Skeletal muscle cell (primary cell): ENCODE data around the gene MYBPC3.
"Not testable (repeated sequence)": the region's sequence is repeated elsewhere in the genome, so short reads cannot be mapped to it uniquely, and the experiment has no call there.

Experiments used
- DNase-seq: peaks from one replicate; pipeline ENCODE4 v3.0.0-alpha.2; 2010; ENCODE audit warnings: low read depth
- H3K4me3 ChIP-seq: 2 replicates; pipeline ENCODE4 v1.5.1; 2011; ENCODE audit warnings: low read depth, mild to moderate bottlenecking, control low read depth, low read length, moderate library complexity

Gene MYBPC3

DNA sequence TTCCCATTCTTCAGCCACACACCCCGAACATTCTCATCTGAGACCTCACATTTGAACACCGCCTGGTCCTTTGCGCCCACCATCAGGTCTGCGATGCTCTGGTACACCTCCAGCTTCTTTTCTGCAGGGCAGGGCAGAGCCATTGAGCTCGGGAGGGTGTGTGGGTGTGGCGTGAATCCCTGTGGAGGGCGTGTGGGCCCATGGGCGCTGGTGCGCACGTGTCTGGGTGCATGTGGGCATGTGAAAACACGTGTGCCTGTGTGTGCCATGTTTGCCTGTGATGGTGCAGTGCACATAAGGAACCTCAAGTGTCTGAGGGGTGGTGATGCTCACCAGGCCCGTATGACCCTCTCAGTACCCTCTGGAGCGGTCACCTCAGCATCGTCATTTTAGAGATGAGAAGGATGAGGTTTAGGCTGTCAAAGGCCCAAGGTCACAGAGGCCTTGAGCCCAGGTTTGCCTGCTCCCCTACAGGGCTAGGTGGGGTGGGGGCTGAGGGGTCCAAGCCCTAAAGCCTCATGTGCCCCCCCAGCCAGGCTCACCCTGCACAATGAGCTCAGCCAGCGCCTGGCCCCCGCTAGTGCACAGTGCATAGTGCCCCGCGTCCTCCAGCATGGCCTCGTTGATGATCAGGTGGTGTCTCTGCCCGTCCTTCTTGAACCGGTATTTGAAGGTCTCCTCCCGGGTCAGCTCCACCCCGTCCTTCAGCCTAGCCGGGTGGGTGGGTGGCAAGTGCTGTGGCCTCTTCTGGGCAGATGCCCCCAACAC, 10.3 kb downstream of the MYBPC3 start:
- DNase-seq = no peak
- H3K4me3 ChIP-seq = no peak overlapping the region

DNA sequence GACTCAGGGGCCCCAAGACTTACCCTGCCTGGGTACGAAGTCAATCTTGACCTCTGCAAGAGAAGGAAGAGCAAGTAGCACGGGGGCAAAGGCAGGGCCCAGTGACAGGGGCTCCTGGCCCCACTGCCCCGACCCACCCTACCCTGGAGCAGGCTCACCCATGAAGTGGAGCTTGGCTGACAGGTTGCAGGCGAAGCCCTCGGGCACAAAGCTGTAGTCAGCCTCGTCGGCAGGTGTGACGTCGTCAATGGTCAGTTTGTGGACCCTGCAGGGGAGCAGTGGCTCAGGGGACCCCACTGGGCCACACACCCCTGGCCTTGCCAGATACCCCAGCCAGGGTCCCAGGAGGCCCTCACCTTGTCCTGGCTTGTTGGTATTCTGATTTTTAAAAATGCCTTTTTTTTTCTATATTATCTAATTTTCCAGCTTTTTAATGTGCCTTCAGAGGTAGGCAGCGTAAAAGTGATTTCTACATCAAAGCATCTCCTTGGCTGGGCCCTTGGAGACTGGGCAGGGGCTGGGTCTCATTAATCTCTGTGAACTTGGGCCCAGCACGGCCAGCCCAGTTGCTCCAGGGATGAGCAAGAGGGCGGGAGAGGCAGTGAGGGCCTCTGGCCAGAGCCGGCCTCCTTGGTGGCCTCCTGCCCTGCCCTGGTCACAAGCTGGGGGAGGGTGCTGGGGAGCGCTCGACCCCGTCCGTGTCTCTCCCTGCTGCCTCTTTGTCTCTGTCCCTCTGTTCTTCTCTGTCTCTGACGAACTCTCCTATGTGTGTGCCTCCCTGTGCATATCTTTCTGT, 11.3 kb downstream of the MYBPC3 start:
- no peak for DNase-seq

DNA sequence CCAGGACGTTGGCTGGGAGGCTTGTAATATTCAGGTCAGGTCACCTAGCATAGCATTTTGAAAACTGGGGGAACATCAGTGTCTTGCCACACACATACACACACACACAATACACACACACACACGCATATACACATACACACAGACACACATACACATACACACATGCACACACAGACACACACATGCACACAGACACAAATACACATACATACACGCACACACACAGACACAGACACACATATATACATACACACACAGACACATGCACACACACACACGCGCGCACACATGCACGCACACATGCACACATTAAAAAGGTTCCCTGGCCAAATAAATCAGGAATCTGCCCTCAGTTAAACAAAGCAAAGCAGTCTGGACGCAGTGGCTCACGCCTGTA, 12.5 kb downstream of the MYBPC3 start:
- no peak for DNase-seq
- no peak overlapping the region for H3K4me3 ChIP-seq

More for the DNA sequence above, 11.3 kb downstream of the MYBPC3 start:
- H3K4me3 ChIP-seq = no peak overlapping the region

DNA sequence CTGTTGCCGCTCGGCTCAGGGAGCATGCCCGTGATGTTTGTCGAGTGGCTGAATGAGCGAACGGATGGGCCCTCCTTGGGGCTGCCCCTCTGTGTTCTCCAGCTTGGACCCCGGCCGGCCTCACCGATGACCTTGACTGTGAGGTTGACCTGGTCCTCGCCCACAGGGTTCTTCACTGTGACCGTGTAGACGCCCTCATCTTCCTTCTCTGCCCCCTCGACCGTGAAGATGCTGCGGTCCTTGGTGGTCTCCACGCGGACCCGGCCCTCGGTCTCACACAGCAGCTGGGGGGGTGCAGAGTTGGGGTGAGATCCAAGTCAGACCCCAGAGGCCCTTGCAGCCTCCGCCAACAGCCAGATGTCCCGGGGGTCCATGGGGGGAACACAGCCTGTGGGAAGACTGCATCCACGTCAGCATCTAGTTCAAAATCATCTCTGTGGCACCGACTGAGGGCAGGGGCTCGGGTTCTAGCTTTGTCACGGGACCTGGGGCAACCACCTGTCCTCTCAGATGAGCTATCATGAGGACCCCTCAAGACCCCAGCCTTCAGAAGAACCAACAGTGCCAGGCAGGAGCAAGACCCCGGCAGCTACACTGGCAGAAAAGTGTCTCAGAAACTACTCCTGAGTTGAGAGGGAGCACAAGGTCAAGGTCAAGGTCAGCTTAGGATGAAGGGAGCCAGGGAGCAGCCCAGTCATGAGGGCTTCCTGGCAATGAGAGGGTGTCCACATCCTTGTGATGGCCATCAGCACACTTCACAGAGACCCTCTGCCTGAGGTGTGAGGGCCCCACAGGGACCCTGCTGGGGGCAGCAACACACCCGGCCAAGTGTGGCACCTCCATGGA, 13.9 kb downstream of the MYBPC3 start:
- no peak overlapping the region for H3K4me3 ChIP-seq
- no peak for DNase-seq

DNA sequence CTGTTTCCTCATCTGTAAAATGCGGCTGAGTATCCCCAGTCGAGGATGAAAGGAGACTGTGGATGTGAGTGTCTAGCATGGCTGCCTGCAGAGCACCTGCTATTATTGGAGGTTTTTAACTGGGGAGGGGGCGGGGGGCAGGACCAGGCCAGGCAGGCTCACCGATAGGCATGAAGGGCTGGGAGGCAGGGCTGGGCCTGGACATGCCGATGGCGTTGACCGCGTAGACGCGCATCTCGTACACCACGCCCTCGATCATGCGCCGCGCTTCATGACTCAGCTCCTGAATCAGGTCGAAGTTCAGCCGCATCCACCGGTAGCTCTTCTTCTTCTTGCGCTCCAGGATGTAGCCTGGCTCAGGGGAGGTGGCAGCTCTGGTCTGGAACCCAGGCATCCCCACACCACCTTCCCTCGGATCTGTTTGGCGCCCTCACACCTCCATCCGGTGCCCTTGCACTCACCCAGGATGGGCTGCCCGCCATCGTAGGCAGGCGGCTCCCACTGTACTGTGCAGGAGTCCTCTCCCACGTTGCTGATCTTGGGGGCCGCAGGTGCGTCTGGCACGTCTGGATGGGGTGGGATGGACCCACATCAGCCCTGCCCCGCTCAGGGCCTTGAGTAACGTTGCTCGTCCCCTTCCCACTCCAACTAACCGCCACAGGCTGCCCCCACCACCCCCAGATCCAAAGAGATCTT, 15.1 kb downstream of the MYBPC3 start:
- no peak overlapping the region for H3K4me3 ChIP-seq
- no peak for DNase-seq

DNA sequence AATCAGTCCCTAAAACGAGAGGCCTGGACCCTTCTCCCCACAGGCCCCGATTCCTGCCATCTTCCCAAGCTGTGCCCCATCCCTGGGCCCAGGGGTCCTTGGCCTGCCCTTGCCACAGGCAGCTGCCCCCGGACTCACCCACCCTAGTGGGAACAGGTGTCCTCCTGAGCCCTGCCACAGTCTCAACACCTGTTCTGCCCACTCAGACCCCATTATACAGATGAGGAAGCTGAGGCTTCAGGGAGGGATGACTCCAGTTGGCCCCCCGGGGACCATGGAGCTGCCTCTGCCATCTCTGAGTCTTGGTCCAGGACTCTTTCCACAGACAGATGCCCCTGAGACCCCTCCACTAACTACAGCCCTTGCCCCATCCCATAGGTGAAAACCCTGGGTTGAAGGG, 15.9 kb downstream of the MYBPC3 start:
- H3K4me3 ChIP-seq = no peak overlapping the region

DNA sequence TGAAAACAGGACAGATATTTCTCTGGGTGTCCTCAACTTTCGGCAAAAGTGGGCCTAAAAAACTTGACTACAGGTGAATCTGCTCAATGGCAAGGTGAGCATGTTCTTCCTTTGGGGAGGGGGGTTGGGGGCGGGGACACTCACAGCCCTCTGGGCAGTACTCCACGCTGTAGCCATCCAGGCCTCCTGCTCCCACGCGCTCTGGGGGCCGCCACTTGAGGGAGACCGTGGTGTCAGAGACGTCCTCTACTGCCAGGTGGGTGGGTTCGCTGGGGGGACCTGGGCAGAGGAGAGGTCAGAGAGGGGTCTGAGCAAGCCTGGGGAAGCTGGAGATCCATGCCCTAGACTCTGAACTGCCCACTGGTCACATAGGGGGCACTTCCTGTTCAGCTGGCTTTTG, 16.8 kb downstream of the MYBPC3 start:
- DNase-seq = no peak
- H3K4me3 ChIP-seq = no peak overlapping the region

More for the DNA sequence above, 15.9 kb downstream of the MYBPC3 start:
- DNase-seq = no peak

DNA sequence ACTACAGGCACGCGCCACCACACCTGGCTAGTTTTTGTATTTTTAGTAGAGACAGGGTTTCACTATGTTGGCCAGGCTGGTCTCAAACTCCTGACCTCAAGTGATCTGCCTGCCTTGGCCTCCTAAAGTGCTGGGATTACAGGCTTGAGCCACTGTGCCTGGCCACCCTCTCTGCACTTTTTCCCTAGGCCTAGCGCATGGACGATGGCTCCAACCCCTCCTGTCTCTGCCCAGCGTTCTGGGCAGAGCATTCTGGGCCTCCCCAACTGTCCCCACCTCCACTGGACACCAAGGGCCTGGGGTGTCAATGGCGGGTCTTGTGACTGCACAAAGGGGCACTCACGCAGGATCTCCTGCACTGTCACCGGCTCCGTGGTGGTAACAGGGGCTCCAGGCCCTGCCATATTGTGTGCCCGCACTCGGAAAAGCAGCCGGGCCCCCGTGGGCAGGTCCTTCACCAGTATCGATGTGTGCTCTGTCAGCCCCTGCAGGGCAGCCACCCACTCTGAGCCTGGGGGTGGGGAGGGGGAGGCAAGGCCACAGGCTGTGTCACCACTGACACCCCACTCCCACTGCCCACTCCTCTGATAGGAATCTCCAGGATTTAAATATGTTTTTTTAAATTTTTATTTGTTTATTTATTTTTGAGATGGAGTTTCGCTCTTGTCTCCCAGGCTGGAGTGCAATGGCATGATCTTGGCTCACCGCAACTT, 17.6 kb downstream of the MYBPC3 start:
- not testable (repeated sequence) for DNase-seq

DNA sequence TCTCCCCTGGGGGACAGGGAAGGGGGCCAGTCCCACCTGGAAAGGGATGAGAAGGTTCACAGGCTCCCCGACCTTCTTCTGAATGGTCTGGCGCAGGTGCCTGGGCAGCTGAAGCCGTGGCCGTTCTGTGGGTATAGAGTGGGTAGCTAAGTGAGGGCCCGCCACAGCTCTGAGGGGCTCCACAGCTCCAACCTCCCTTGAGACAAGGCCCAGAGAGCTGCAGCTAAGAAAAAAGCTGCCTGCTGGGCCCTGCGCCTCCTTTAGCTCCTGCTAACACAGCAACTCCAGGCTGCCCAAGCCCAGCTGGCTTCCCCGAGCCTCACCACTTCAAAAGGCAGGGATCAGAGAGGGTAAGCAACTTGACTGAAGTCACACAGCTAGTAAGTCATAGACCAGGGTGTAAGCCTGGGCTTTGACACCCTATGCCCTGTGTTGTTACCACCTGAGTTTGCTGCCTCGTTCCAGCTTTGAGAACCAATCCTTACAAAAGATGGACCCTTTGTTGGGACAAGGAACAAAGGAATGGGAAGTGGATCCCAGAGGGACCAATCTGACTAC, 18.5 kb downstream of the MYBPC3 start:
- no peak overlapping the region for H3K4me3 ChIP-seq

More for the DNA sequence above, 17.6 kb downstream of the MYBPC3 start:
- not testable (repeated sequence) for H3K4me3 ChIP-seq

DNA sequence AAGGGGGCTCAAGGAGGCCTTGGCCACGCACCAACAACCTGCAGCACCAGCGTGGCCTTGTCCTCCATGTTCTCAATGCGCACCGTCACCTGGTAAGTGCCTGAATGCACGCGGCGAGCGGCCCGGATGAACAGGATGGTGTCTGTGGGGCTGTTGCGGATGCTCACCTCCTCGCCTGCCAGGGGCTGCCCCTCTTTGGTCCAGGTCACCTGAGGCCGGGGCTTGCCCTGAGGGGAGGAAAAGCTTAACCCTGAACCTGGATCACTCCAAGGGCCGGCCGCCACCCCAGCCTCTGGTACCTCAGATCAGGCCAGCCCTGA, 19.0 kb downstream of the MYBPC3 start:
- no peak for DNase-seq

More for the DNA sequence above, 18.5 kb downstream of the MYBPC3 start:
- DNase-seq = no peak

DNA sequence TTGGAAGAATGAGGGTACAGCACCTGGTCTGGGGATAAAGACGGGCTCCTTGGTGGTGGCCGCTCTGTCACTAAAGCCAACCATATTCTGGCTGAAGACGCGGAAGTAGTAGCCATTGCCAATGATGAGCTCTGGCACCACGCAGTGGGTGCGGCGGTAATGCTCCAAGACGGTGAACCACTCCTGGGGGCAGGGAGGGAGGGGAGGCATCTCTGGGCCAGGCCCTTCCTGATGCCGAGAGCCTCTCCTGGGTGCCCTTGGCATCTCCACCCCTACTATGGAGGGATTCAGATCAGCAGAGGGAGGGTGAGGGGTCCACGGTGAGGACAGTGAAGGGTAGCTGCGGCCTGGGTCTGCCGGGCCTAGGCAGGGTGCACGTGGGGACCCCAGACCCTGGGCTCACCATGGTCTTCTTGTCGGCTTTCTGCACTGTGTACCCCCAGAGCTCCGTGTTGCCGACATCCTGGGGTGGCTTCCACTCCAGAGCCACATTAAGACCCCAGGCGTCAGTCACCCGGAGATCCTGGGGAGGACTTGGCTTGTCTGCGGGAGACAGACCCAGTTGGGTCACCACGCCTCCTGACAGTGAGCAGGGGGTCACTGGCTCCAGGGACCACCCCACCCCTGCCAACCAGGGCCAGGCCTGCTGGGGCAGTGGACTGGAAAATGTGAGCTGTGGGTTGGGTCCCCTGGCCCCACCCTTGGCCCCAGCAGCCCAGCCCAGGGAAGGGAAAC, 19.5 kb downstream of the MYBPC3 start:
- no peak for DNase-seq
- H3K4me3 ChIP-seq = no peak overlapping the region

More for the DNA sequence above, 19.0 kb downstream of the MYBPC3 start:
- H3K4me3 ChIP-seq = no peak overlapping the region

DNA sequence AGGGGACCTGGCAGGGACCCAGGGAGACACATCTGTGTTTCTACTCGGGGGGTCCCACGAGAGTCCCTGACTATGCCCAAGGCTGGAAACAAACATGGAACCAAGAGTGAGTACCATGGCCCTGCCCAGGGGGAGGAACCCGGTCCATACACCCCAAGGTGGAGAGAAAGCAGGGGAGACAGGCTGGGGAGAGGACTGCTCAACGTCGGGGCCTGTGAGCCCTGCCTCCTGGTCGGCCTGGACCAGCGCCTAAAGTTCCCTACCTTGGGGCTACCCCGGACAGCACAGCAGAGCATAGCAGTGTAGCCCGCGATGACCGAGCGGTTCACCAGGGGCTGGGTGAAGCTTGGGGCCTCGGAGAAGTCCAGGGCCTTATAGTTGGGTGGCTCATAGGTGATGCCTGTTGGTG, 20.2 kb downstream of the MYBPC3 start:
- no peak for DNase-seq
- no peak overlapping the region for H3K4me3 ChIP-seq

DNA sequence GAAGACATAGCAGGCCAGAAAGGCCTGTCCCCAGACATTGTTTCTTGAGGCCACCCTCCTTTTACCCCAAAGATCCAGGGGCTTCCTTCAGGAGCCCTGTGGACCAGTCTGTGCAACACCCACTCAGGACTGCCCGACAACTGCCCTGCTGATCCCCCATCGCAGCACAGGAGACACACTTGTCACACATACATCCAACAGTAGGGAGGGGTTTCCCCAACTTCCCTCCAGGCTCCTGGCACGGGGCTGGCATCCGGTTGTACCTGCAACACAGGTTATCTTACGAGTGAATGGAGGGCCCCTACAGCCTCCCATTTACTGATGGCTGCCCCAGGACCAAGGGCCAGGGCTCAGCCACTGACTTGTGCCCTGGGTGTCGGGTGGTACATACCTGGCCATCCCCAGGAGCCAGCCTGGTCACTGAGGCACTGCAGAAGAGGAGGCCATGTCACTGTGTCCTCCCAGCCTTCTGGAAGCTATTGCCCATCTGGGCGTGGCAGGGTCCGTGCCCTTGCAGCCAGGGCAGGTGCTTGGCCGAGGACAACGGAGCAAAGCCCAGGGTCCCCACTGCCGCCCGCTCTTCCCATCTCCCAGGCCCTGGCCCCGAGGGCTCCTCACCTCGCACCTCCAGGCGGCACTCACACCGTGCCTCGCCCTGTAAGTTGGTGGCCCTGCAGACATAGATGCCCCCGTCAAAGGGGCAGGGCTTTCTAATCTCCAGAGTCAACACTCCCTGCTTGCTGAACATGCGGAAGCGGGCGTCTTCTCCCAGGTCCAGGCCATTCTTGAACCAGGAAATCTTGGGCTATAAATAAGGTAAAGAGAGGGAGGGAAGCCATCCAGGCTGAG, 20.8 kb downstream of the MYBPC3 start:
- H3K4me3 ChIP-seq = no peak overlapping the region
- no peak for DNase-seq

DNA sequence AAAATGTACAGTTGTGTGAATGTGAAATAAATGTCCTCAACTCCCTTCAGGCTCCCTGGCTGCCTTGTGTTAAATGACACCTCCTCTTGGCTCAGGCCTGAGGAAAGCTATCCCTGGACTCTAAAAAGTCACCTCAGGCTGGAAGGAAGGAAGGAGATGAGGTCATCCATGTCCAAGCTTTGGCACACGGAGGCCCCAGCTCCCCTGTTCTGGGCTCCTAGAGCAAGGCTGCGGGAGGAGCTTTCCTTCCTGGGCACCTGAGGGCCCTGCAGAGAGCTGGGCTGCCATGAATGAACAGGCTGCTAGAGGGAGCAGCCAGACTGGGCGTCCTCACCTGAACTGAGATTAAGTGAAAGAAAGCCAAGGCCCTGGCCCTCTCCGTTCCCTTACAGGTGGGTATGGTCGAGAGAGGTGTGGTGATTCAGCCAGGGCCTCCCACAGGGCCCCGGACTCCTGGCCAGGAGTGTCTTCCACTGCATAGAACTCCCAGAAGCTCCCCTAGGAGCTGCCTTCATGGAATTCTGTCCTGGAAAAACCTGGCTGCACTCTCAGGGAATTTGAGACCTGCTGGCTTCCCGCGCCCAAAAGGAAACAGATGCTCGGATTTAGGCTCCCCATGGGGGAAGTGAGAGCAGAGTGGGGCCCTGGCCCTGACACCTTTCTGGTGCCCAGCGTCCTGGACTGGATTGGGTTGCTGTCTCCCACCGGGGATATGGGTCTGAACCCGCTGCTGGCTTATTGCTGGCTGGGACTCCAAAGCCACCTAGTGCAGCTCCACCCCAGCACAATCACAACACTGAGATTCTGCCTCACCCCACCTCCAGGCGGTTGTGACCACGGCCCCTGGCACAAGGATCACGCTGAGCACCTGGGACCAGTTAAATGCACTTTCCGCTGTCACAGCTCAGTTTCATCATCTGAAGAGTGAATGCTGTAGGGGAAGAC, 22.2 kb downstream of the MYBPC3 start:
- no peak overlapping the region for H3K4me3 ChIP-seq
- DNase-seq = peak; percentile 4

DNA sequence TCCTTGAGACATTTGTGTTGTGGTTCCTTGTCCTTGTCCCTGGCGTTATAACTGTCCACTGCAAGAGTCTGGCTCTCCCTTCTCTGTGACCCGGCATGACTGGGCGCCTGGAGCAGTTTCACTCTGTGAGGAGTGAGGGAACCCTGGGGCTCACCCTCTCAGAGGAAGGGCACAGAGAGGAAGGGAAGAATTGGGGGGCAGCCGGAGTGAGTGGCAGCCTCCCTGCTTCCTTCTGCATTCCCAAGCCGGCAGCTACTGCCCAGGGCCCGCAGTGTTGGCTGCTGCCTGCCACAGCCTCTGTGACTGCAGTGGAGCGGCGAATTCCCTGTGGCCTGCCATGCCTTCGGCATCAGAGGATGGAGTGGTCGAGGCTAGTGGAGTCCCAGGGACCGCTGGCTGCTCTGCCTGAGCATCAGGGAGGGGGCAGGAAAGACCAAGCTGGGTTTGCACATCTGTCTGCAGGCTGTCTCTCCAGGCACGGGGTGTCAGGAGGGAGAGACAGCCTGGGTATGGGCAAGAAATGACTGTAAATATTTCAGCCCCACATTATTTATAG, 23.0 kb downstream of the MYBPC3 start:
- no peak for DNase-seq
- no peak overlapping the region for H3K4me3 ChIP-seq
